ENCODE measurements around the gene MYO16. TPM values are rescaled to one million over a fixed set of nuclear protein-coding genes. Genes with fewer than 3 reads are reported as not detected.

MYO16 gene
- total and polyA plus RNA-seq, 2 of the 4 experiments (the other 2 are of a cell fraction), result under 0.01 to 0.03 TPM

DNA sequence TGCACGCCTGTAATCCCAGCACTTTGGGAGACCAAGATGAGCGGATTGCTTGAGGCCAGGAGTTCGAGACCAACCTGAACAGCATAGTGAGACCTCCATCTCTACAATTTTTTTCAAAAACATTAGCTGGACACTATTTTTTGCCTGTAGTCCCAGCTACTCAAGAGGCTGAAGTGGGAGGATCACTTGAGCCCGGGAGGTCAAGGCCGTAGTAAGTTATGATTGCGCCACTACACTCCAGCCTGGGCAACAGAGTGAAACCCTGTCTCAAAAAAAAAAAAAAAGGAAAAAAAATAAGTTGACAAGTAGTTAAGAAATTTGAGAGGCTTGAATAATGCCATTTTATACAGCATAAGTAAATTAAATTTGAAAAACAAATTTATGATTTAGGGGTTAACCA is 330.6 kb downstream of the MYO16 start:
- H3K27ac ChIP-seq (ENCODE audit: insufficient read depth, low read length), result no peak overlapping the region
- no peaks in the 10 kb centered on the region for H4K20me1 ChIP-seq (ENCODE audit: insufficient read depth, low read length)
- CTCF ChIA-PET, result interaction anchor here (0.6 to 1.0 kb wide), 3 partner anchors 635 to 810 kb away, joined by 3 to 6 read pairs (median 3); no protein-coding TSS in a partner anchor
- H2BK120ac ChIP-seq (ENCODE audit: low read depth, low read length), result no peak overlapping the region
- no peaks in the 10 kb centered on the region for H3K36me3 ChIP-seq (ENCODE audit: control insufficient read depth, insufficient read depth, low read length)
- TF ChIP-seq NFE2L2 (IDR thresholded peaks at IDR 0.05; ENCODE audit: low read depth, low read length) (no peak), FOS (IDR thresholded peaks at IDR 0.05; ENCODE audit: low read depth, low read length) (no peak), BHLHE40 (IDR thresholded peaks at IDR 0.05; ENCODE audit: low read depth, low read length) (no peak), POLR2A (IDR thresholded peaks at IDR 0.05; ENCODE audit: low read depth, low read length) (no peak), MAZ (IDR thresholded peaks at IDR 0.05; ENCODE audit: borderline replicate concordance, low read depth, low read length) (no peak), RFX5 (IDR thresholded peaks at IDR 0.05; ENCODE audit: low read depth, low read length) (no peak), CEBPB (IDR thresholded peaks at IDR 0.05; ENCODE audit: low read depth, low read length) (no peak), CHD1 (IDR thresholded peaks at IDR 0.05; ENCODE audit: low read depth, low read length) (no peak), RCOR1 (IDR thresholded peaks at IDR 0.05; ENCODE audit: insufficient replicate concordance, low read length) (no peak), SMC3 (IDR thresholded peaks at IDR 0.05; ENCODE audit: low read depth, low read length) (no peak), MAFK (IDR thresholded peaks at IDR 0.05; ENCODE audit: low read depth, low read length) (no peak)
- TF ChIP-seq, protein P1, sequence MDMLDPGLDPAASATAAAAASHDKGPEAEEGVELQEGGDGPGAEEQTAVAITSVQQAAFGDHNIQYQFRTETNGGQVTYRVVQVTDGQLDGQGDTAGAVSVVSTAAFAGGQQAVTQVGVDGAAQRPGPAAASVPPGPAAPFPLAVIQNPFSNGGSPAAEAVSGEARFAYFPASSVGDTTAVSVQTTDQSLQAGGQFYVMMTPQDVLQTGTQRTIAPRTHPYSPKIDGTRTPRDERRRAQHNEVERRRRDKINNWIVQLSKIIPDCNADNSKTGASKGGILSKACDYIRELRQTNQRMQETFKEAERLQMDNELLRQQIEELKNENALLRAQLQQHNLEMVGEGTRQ (IDR thresholded peaks at IDR 0.05; ENCODE audit: low read depth, low read length), result no peak
- TF ChIP-seq, protein P2, sequence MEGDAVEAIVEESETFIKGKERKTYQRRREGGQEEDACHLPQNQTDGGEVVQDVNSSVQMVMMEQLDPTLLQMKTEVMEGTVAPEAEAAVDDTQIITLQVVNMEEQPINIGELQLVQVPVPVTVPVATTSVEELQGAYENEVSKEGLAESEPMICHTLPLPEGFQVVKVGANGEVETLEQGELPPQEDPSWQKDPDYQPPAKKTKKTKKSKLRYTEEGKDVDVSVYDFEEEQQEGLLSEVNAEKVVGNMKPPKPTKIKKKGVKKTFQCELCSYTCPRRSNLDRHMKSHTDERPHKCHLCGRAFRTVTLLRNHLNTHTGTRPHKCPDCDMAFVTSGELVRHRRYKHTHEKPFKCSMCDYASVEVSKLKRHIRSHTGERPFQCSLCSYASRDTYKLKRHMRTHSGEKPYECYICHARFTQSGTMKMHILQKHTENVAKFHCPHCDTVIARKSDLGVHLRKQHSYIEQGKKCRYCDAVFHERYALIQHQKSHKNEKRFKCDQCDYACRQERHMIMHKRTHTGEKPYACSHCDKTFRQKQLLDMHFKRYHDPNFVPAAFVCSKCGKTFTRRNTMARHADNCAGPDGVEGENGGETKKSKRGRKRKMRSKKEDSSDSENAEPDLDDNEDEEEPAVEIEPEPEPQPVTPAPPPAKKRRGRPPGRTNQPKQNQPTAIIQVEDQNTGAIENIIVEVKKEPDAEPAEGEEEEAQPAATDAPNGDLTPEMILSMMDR (conservative IDR thresholded peaks at IDR 0.05; ENCODE audit: low read depth, low read length), result no peak
- TF ChIP-seq, protein P3, sequence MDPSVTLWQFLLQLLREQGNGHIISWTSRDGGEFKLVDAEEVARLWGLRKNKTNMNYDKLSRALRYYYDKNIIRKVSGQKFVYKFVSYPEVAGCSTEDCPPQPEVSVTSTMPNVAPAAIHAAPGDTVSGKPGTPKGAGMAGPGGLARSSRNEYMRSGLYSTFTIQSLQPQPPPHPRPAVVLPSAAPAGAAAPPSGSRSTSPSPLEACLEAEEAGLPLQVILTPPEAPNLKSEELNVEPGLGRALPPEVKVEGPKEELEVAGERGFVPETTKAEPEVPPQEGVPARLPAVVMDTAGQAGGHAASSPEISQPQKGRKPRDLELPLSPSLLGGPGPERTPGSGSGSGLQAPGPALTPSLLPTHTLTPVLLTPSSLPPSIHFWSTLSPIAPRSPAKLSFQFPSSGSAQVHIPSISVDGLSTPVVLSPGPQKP (IDR thresholded peaks at IDR 0.05; ENCODE audit: borderline replicate concordance, low read depth, low read length), result no peak
- no peak overlapping the region for H4K8ac ChIP-seq (ENCODE audit: low read depth in 2 of 2, low read length in 2 of 2)
- no peak overlapping the region for H3K56ac ChIP-seq (ENCODE audit: extremely low read depth, insufficient read depth, low read length)
- peaks cover 11% of the 10 kb centered on the region for H3K4me1 ChIP-seq (ENCODE audit: control insufficient read depth, insufficient read depth, low read length)
- H3K27me3 ChIP-seq (ENCODE audit: control insufficient read depth, insufficient read depth, low read length), result no peaks in the 10 kb centered on the region
- no peak overlapping the region for H2AK9ac ChIP-seq (replicated peaks; ENCODE audit: low read depth, low read length, poor library complexity)
- no peaks in the 10 kb centered on the region; a peak in 1 of 4 replicates for H3K79me1 ChIP-seq (ENCODE audit: low read depth in 1 of 2, low read length in 2 of 2)
- H3K9me3 ChIP-seq (ENCODE audit: control insufficient read depth, insufficient read depth, low read length), result no peaks in the 10 kb centered on the region
- no peak overlapping the region for H2AK5ac ChIP-seq (ENCODE audit: low read depth, low read length)
- BruUV-seq (replicated peaks), result no TSS peak
- intact Hi-C loops (cut with micrococcal nuclease), result loop anchor here (2.0 to 10.0 kb wide), 3 partner anchors 295 to 825 kb away; no protein-coding TSS in a partner anchor
- H3K9me1 ChIP-seq (ENCODE audit: insufficient read depth, low read length), result peaks cover 7% of the 10 kb centered on the region; the same call in 1 of the 2 replicates
- no peak overlapping the region for H2BK15ac ChIP-seq (ENCODE audit: low read depth, low read length)
- H3K14ac ChIP-seq (replicated peaks; ENCODE audit: low read depth, low read length), result no peak overlapping the region
- H3K18ac ChIP-seq (ENCODE audit: low read depth, low read length), result no peak overlapping the region
- DNase-seq, result no peak
- in situ Hi-C loops (cut with MboI; ENCODE audit: low sequenced_read_pairs), result loop anchor here (5.0 to 10.0 kb wide), 2 partner anchors 815 to 1147 kb away; no protein-coding TSS in a partner anchor
- H4K91ac ChIP-seq (ENCODE audit: insufficient read depth, low read depth, low read length), result no peak overlapping the region
- no peak for ATAC-seq (ENCODE audit: low read depth)
- H3K9ac ChIP-seq (ENCODE audit: low read depth, low read length), result no peak overlapping the region
- no peak overlapping the region for H2BK5ac ChIP-seq (ENCODE audit: low read depth, low read length, poor library complexity, severe bottlenecking)
- POLR2A ChIA-PET (ENCODE audit: unreplicated experiment), result no interaction called here
- H3K4ac ChIP-seq (ENCODE audit: low read depth, low read length), result no peak overlapping the region
- dilution Hi-C loops (cut with HindIII; ENCODE audit: low sequenced_read_pairs, unreplicated experiment), result no loop called here
- H2BK20ac ChIP-seq (ENCODE audit: low read depth, low read length), result no peak overlapping the region
- no peak overlapping the region for H2AFZ ChIP-seq (replicated peaks; ENCODE audit: low read length, poor library complexity)
- H4K5ac ChIP-seq (ENCODE audit: low read depth, low read length), result no peak overlapping the region
- H3K23ac ChIP-seq (ENCODE audit: low read depth, low read length), result no peak overlapping the region
- no peak overlapping the region for H3K4me3 ChIP-seq (ENCODE audit: insufficient read depth, low read depth, low read length)
- WGBS, 2 experiments (ENCODE audit: extremely low coverage in 2 of 2, insufficient read length in 1 of 2), result no CpG with 5 or more reads among the region's 6 CpGs
- H3K4me2 ChIP-seq (ENCODE audit: low read depth, low read length), result no peak overlapping the region
